ENCODE measurements around the gene SNX33. TPM values are rescaled to one million over a fixed set of nuclear protein-coding genes. Genes with fewer than 3 reads are reported as not detected.
A peak's percentile ranks its signal among the peaks of the same experiment; 100 is the strongest.

Gene SNX33
- total and polyA plus RNA-seq, 2 of the 13 experiments (the other 11 are each of a cell fraction or from before 2014, with no cell fraction given) = 11.0 to 11.6 TPM

DNA sequence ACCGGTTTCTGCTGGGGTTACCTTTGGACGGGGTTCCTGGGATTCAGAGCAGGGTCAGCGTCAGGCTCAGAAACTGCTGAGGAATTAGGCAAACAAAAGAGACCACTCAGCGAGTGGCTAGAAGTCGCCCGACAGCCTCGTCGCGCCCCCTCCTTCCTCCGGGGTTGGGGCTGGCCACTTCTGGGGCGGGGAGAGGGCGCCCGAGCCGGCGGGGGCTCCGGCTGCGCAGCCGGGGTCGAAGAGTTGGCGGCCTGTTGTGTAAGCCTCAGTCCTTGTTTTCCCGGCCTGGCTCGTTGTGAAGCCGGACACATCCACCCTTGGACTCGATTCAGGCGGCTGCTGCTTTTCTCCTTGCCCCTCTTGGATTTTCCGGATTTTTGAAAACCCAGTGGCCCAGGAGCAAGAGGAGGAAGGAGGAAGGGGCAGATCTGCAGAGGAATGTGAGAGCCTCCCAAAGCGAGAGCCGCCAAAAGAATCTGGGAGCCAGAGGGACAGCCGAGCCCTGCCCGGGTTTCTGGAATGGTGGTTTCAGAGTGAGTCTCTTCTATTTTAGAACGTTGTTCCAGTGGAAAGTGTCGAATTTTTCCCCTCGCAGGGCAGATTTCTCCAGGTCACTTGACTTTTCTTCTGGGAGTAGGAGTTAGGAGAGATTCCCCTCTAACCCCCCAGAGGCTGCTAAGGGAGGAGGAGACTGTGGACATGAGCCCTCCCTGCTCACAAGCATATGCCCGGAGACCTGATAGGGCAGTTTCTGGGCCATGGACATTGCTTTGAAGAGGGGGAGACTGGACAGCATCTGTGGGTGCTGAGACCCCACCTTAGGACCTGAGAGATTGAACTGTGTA is 666 bp downstream of the SNX33 start (continued):
- 0 out of 2 replicates have a peak, but pooled peaks have one; percentile 25 for TF ChIP-seq ISL2 (CRISPR knock-in tag; IDR thresholded peaks at IDR 0.05)
- TF ChIP-seq, protein P1, sequence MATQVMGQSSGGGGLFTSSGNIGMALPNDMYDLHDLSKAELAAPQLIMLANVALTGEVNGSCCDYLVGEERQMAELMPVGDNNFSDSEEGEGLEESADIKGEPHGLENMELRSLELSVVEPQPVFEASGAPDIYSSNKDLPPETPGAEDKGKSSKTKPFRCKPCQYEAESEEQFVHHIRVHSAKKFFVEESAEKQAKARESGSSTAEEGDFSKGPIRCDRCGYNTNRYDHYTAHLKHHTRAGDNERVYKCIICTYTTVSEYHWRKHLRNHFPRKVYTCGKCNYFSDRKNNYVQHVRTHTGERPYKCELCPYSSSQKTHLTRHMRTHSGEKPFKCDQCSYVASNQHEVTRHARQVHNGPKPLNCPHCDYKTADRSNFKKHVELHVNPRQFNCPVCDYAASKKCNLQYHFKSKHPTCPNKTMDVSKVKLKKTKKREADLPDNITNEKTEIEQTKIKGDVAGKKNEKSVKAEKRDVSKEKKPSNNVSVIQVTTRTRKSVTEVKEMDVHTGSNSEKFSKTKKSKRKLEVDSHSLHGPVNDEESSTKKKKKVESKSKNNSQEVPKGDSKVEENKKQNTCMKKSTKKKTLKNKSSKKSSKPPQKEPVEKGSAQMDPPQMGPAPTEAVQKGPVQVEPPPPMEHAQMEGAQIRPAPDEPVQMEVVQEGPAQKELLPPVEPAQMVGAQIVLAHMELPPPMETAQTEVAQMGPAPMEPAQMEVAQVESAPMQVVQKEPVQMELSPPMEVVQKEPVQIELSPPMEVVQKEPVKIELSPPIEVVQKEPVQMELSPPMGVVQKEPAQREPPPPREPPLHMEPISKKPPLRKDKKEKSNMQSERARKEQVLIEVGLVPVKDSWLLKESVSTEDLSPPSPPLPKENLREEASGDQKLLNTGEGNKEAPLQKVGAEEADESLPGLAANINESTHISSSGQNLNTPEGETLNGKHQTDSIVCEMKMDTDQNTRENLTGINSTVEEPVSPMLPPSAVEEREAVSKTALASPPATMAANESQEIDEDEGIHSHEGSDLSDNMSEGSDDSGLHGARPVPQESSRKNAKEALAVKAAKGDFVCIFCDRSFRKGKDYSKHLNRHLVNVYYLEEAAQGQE (IDR thresholded peaks at IDR 0.05; ENCODE audit: borderline replicate concordance in 1 of 2, low read depth in 1 of 2, low read length in 2 of 2) = no peak
- 0 out of 2 replicates have a peak, but pooled peaks have one; percentile 0 for TF ChIP-seq GZF1 (CRISPR knock-in tag; IDR thresholded peaks at IDR 0.05)
- peak in 1 of 2 experiments; percentile 54; a peak in 1 of 4 replicates for TF ChIP-seq POLR2A (IDR thresholded peaks at IDR 0.05; ENCODE audit: insufficient read depth in 1 of 2, low read depth in 2 of 2, low read length in 2 of 2)
- peak; percentile 31; the same call in 1 of the 2 replicates for TF ChIP-seq PHF21A (CRISPR knock-in tag; IDR thresholded peaks at IDR 0.05)
- TF ChIP-seq PHF8 (CRISPR knock-in tag; IDR thresholded peaks at IDR 0.05) = peak; percentile 12; the same call in 1 of the 2 replicates
- 0 out of 2 replicates have a peak, but pooled peaks have one; percentile 23 for TF ChIP-seq ISX (CRISPR knock-in tag; conservative IDR thresholded peaks at IDR 0.05)
- no peak for TF ChIP-seq REL (CRISPR knock-in tag; conservative IDR thresholded peaks at IDR 0.05)
- no peak for TF ChIP-seq ZNF652 (CRISPR knock-in tag; IDR thresholded peaks at IDR 0.05; ENCODE audit: borderline replicate concordance, low read depth)
- no peak for TF ChIP-seq ESRRA (CRISPR knock-in tag; IDR thresholded peaks at IDR 0.05; ENCODE audit: low read depth)
- TF ChIP-seq FOXO1 (CRISPR knock-in tag; IDR thresholded peaks at IDR 0.05) = 0 out of 2 replicates have a peak, but pooled peaks have one; percentile 25
- 0 out of 2 replicates have a peak, but pooled peaks have one; percentile 45 for TF ChIP-seq ZNF317 (CRISPR knock-in tag; IDR thresholded peaks at IDR 0.05)
- no peak for TF ChIP-seq RFX1 (IDR thresholded peaks at IDR 0.05)
- 0 out of 2 replicates have a peak, but pooled peaks have one; percentile 24 for TF ChIP-seq GFI1 (CRISPR knock-in tag; IDR thresholded peaks at IDR 0.05; ENCODE audit: borderline replicate concordance)
- TF ChIP-seq RXRA (CRISPR knock-in tag; IDR thresholded peaks at IDR 0.05) = peak; percentile 53; the same call in 1 of the 2 replicates
- TF ChIP-seq KDM1A (CRISPR knock-in tag; IDR thresholded peaks at IDR 0.05) = no peak
- TF ChIP-seq GABPA (IDR thresholded peaks at IDR 0.05; ENCODE audit: low read depth, low read length) = no peak
- peak; percentile 36; the same call in 1 of the 2 replicates for TF ChIP-seq GABPA (CRISPR knock-in tag; IDR thresholded peaks at IDR 0.05; ENCODE audit: low read depth)
- TF ChIP-seq KDM6A (CRISPR knock-in tag; IDR thresholded peaks at IDR 0.05; ENCODE audit: low read depth) = peak; percentile 19; the same call in 1 of the 2 replicates
- peak; percentile 45; the same call in 1 of the 2 replicates for TF ChIP-seq ZFP90 (CRISPR knock-in tag; IDR thresholded peaks at IDR 0.05; ENCODE audit: borderline replicate concordance)
- no peak for TF ChIP-seq ZNF674 (CRISPR knock-in tag; IDR thresholded peaks at IDR 0.05; ENCODE audit: low read depth)
- TF ChIP-seq SIN3A (IDR thresholded peaks at IDR 0.05; ENCODE audit: borderline replicate concordance, low read depth, low read length) = peak; percentile 62; the same call in 1 of the 2 replicates
- peak; percentile 68 for TF ChIP-seq ZBTB7B (CRISPR knock-in tag; IDR thresholded peaks at IDR 0.05)
- TF ChIP-seq NAIF1 (CRISPR knock-in tag; IDR thresholded peaks at IDR 0.05; ENCODE audit: borderline replicate concordance) = 0 out of 2 replicates have a peak, but pooled peaks have one; percentile 68
- peak; percentile 48 for TF ChIP-seq SKI (IDR thresholded peaks at IDR 0.05; ENCODE audit: partially characterized antibody)
- TF ChIP-seq ZBTB3 (CRISPR knock-in tag; IDR thresholded peaks at IDR 0.05; ENCODE audit: borderline replicate concordance, low read depth) = no peak
- TF ChIP-seq ZFP62 (CRISPR knock-in tag; IDR thresholded peaks at IDR 0.05) = no peak
- TF ChIP-seq PTBP1 (IDR thresholded peaks at IDR 0.05; ENCODE audit: low read depth, low read length, poor library complexity, severe bottlenecking) = no peak
